ENCODE measurements around the gene HPCAL1. TPM values are rescaled to one million over a fixed set of nuclear protein-coding genes. Genes with fewer than 3 reads are reported as not detected.

HPCAL1 gene
- total RNA-seq, 1 donor from 2014 or later, result 72.2 TPM

DNA sequence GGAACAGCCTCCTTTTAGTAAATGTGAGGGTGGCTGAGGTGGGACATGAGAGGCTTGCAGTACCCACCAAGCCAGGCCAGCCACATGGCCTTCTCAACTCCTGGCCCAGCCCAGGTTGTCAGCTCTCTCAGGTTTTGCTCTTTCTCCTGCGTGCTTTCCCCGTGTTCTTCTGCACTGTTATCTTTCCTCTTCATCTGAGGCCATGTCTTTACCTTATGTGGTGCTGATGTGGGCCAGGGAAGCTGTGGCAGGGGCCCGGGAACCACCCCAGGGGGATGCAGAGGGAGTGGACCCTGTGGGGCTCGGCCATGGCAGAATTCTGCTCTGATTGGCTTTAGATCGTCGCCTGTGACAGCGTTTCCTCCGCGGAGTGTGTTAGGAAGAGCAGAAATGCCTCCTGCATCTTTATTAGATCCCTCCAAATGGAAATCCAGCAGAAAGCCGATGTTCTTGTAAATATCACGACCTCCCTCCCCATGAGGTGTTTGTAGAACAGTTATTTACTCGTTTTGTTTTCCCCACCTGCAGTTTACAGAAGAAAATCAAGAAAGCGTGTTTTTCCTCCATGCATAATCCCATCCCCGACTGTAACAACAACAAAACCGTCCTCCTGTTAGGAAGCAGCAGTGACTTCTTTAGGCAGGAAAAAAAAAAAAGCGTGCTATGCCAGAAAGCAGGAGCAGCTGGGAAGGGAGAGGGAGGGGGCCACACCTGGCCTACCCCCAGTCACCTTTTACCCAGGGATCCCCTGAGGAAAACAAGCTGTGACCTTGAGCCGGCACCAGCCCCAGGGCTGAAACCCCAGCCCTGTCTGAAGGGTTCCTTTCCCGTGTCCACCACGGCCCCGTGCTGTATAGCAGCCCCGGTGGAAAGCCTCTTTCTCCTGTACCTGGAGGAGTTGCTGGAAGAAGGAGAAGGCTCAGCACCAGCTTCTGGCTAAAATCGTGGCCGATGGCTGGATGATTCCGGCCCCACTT, 54.8 kb downstream of the HPCAL1 start:
- DNase-seq, result no peak

DNA sequence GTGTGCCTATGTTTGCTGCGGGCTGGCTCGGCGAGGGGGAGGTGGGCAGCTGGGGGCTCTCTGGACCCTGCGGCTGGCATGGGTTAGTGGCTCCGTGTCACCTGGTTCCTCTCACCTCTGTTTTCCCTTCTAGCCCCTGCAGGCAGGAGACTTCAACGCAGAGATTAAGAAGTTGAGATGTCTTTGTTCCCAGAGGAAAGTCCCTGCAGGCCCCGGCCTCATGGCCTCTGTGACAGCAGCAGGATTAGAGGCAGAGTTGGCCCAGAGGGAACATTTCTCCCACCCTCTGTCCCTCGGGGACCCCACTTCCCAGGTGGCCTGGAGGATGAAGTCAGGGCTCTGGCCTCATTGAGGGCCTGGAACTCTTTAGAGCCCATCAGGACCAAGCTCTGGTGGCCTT, 56.5 kb downstream of the HPCAL1 start:
- no peak for DNase-seq

DNA sequence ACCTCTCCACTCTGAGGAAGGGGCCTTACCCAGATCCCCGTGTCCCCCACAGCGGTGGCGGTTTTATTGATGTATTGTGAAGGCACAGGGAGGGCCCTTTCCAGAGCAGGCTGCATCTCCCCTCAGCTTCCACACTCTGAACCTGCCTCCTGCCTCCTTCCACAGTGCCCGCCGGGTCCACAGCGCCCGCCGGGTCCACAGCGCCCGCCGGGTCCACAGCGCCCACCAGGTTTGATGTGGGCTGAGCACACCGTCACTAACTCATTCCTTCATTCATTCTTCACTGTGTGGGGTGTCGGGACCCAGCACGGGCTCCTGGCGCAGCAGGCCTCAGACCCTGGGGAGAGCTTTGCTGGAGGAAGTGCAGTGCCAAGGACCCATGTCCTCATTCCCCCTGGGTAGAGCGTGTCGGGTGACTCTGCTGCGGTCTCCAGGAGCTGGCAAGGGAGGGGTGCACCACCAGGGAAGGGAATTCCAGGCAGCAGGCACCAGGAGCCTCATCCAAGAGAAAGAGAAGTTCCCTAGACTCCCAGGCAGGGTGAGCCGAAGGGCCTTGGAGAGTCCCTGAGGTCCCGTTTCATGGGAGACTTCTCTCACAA, 57.1 kb downstream of the HPCAL1 start:
- no peak for DNase-seq

DNA sequence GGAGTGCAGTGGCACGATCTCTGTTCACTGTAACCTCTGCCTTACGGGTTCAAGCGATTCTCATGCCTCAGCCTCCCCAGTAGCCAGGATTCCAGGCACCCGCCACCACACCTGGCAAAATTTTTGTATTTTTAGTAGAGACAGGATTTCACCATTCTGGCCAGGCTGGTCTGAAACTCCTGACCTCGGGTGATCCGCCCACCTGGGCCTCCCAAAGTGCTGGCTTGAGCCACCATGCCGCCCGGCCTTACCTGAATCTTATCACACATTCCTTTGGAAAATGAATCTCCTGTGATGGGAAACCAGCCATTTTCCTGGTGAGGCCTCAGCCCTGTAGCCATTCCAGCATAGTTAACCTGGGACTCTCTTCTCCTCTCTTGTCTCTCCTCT, 57.8 kb downstream of the HPCAL1 start:
- no peak for DNase-seq

DNA sequence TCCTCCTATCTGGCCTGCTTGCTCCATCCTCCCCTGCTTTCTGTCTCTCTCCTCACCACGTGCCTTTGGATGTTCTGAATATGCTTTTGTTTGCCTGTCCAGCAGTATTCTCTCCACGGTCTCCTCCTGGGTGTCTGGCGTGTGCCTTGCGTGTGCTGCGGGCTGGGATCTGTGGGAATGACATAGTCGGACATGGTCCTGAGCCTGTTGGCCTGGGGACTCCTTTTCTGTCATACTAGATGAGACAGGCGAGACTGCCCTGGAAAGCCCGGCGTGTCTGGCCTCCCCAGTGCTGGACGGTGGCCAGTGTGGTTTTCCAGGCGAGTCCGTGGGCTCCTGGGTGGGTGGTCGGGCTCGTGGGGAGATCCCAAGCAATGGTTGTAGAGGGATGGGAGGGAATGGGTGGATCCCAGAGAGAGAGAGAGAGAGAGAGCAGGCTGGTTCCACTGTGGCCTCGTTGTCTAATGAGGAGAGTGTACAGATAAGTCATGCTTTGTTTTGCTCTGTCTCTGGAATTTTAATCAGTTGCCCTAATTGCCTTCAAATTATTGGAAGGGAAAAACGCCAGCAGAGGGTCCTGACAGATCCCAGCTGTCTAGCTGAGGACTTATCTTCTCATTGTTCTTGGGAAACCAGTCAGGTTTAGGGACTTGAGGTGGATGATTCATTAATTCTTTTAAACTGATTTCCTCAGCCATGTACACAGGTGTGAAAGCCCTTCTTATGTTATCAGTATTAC, 58.3 kb downstream of the HPCAL1 start:
- DNase-seq, result peak; percentile 34

DNA sequence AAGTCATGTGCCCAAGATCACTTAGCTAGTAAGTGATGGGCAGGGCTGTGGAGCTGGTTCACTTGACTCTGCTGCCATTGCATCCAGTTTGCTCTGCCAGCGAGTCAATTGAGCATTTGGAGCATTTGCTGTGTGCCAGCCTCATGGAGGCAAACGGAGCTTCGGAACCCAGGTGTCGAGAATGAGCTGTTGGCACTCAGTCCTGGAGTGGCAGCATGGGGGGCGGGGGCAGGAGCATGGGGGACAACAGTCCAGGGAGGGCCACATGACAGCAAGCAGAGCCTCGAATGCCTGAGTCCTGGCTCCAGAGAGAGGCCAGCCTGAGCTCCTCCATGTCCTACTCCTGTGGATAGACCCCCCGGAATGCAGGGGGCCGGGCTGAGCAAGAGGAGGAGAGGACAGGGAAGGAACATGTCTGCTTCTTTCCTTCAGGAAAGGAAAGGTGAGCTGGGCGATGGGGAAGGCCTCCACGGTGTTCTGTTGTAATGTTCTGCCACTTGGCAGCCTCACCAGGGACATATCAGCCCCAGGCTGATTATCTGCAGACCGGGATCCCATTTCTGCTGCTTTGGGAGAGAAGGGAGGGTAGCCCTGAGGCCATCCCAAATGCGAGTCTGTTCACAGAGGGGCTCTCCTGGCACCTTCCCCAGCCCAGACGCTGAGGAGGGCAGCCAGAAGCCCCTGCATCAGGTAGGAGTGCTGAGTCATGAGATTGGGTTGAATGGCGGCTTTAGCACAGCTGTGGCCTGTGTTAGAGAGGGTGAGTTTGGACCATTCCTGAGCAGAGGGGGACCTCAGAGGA, 59.6 kb downstream of the HPCAL1 start:
- no peak for DNase-seq

DNA sequence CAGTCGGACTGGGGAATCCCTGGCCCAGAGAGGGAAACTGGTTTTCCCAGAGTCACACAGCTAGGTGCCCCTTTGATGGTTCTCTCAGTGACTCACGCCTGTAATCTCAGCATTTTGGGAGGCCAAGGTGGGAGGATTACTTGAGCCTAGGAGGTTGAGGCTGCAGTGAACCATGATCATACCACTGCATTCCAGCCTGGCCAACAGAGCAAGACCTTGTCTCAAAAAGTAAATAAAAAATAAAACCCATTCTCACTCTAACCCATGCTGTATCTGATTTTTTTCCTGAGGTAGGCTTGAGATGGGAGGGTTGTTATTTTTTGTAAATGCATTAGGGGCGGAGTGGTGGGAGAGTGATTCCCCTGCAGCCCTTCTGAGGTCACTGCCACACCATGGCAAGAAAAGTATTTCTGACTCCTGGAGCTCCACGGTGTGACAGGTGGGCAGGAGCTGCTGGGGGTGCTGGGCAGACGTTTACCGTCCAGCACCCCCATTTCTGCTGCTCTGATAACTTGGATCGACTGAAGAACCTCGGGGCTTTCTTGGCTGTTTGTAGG, 60.3 kb downstream of the HPCAL1 start:
- DNase-seq, result no peak

DNA sequence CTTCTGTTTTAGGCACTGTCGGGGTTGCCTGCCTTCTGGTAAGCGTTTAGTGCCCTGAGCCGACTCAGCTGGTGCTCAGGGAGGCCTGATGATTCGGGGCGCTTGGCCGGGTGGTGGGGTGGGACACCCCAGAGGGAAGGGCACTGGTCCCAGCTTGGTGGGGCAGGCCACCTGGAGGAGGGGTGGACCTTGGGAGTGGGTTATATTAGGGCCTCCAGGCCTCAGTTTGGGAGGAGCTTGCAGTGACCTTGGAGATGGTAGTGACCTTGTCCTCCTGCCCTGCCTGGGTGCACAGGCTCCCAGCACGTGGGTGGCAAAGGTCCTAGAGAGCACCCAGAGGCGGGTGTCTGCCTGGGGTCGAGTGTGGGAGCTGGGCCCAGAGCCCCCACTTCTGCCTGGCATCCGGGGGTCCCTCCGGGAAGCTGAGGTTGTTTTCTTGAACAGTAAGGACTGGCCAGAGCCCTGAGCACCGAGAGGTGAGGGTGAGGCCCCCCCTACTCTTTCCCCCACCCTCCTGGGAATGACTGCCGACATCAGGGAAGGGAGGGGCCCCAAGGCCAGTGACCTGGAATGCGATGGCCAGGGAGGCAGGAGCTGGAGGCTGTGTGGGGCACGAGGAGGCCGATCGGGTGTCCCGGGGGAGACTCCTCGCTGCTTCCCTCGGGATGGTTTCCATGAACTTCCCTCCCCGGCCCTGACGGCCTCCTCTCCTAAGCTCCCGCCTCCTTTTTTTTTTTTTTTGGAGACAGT, 61.3 kb downstream of the HPCAL1 start:
- DNase-seq, result no peak

DNA sequence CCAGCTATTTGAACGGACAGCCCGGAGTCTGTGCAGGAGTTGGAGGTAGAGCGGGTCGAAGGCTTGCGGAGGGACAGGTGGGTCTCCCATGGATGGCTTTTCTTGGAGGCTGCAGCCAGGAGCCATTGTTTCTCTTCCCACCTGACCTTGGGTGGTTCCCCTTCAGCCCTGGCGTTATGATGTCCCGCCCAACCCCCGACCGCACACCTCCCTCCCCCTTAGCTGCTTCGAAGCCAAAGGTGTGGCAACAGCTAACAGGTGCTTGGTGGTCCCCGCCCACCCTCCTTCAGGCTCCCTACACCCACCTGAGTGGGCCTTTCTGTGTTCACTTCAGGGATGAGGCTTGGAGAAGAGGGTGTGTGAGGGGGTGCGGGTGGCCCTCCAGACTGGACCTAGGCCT, 62.7 kb downstream of the HPCAL1 start:
- DNase-seq, result no peak

DNA sequence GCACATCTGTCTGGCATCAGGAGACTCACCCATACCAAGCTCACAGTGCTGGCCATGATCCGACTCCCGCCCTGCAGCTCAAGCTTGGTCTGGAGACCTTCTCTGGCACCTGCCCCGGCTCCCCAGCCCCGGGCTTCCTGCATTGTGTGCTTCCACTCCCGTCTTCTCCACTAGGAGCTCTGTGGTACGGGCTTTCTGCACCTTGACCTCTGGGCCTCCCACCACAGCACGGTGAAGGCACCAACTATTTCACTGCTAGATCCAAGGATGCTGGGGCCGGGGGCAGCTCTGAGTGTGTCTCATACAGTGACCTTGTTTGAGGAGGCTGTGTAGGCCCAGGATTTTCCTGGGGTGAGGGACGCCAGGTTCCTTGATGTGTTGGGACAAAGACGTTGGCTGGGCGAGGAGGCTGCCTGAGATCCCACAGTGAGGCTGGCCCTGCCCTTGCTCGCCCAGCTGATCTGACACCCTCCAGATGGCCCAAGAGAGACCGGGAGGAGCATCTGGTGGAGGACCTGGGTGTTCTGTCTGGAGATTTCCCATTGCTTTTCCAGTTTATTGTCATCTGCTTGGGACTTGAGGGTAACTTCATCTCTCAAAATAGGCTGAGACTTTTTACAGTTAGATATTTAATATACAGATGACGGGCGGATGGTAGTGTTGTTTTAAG, 64.0 kb downstream of the HPCAL1 start:
- no peak for DNase-seq

DNA sequence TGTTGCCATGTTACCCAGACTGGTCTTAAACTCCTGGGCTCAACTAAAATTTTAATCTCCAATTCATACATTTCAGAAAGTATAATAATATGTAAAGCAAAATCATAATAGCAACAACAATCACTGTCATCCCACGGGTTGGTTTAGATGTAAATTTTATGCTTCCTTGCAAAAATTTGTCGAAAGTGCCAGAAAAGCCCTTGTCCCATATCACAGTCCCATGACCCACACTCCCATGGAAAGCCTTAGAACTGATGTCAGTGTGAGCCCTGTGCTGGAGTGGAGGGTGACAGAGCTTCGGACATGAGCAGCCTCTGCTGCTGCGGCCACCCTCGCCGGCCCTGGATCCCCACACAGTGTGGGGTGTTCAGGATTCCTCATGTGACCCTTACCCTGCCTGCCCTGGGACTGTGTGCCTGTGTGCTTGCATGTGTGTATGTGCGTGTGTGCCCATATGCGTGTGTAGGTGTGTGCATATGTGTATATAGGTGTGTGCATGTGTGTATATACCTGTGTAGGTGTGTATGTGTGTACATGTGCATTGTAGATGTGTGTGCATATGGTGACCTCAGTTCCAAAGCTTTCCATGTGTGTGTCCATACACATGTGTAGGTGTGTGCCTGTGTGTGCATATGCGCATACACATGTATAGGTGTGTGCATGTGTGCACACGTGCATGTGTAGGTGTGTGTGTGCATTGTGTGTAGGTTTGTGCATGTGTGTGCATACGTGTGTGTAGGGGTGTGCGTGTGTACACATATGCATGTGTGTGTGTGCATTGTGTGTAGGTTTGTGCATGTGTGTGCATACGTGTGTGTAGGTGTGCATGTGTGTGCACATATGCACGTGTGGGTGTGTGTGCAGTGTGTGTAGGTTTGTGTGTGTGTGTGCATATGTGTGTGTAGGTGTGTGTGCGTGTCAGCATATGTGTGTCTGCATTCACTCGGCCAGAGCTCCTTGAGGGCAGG, 65.1 kb downstream of the HPCAL1 start:
- no peak for DNase-seq

DNA sequence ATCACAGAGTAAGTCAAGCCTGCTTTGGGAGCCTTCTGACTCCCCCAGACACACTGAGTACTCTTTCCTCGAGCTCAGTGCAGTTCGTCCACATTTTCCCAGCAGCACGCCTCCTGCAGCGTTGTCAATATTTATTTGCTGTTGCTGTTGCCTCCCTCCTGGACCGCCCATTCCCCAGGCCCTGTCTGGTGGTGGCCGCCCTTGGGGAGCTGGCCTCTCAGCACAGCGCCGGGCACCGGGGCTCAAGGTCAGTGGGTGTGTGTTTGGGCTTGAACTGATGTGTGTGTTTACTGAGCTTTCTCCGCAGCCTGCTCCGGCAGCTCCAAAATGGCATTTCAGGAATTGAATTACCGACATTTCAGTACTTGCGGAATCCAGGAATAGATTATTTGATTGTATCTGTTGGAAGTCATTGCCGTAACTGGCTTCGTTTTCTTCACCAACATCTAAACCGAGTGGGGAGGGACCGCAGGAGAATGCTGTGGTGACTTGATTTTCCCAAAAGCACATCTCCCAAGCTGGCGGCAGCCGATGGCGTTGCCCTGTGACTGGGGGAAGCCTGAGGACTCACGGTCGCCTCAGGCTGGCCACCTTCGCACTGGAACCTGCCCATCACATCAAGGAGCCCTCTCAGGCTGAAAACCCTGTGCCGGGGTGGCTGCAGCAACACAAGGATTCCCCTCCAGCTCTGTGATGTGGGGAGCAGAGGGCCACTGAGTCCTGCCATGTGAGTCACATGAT, 66.0 kb downstream of the HPCAL1 start:
- no peak for DNase-seq

DNA sequence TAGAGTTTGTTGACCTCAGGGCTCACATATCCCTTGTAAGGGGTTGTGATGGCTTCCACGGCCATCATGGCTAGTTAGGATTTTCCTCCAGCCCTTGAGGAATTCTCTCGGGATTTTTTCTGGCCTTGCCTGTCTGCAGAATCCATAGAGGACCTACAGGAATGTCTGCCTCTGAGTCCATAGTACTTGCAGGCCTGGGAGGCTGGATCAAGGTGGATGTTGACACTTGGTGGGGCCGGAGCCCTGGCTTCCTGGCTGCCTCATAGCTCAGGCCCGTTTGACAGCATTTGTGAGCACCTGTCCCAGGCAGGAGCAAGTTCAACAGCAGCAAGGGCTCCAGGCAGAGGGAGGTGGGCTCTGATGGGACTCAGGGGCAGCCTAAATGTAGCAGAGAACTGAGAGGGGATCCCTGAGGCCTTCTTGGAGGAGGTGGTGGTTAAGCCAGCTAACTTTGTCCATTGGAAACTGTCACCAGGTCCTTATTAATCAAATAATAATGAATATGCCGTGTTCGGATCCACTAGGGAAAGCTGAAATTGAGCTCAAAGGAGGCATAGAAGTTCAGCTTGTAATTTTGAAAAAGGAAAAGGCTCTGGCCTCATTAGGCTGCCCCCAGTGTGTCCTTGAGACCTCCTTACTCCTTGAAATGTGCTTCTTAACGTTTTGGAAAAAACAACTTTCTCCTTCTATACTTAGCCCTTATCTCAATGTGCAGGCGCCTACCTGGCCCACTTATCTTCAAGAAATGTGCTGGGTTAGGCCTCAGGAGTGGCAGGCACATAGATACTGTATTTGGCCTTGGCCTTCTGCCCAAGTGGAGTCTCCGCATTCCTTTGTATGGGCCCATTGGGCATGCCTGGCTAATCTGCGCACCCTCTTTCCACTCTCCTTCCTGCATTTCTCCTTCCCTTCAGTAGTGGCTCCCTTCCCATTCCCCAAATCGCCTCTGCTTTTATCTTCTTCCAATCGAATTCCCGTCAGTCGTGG, 66.9 kb downstream of the HPCAL1 start:
- DNase-seq, result no peak

DNA sequence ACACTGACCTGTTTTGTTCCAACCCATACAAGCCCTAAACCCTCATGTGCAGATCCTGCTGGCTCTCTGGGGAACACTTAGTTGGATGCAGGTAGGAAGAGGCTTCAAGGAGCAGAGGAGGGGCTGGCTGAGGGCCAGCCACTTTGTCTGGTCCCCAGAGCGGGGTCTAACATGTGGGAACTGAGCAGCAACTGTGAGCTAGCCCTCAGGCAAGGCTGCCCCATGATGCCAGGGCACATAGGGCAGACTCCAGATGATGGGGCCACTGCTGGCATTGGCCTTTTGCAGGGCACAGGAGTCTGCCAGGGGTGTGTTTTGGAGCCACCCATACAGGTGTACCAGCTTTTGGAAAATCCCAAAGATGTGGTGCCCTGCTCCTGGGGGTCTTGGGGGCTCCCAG, 67.7 kb downstream of the HPCAL1 start:
- DNase-seq, result no peak

DNA sequence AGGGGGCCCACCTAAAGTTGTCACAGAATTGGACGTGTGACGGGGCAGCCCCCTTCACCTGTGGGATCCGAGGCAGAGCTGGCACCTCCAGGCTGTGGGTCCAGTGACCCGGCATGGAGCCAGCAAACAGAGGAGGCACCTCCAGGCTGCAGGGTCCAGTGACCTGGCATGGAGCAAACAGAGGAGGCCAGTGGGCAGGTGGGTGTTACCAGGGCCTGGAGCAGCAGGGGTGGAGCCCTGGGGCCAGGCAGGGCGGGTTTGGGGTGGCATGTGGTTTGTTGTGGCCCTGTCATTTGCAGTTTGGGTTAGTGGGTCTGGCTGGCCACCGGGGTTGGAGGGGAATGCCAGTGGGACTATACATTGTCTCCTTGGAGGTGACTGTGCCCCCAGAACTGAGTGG, 68.2 kb downstream of the HPCAL1 start:
- no peak for DNase-seq

DNA sequence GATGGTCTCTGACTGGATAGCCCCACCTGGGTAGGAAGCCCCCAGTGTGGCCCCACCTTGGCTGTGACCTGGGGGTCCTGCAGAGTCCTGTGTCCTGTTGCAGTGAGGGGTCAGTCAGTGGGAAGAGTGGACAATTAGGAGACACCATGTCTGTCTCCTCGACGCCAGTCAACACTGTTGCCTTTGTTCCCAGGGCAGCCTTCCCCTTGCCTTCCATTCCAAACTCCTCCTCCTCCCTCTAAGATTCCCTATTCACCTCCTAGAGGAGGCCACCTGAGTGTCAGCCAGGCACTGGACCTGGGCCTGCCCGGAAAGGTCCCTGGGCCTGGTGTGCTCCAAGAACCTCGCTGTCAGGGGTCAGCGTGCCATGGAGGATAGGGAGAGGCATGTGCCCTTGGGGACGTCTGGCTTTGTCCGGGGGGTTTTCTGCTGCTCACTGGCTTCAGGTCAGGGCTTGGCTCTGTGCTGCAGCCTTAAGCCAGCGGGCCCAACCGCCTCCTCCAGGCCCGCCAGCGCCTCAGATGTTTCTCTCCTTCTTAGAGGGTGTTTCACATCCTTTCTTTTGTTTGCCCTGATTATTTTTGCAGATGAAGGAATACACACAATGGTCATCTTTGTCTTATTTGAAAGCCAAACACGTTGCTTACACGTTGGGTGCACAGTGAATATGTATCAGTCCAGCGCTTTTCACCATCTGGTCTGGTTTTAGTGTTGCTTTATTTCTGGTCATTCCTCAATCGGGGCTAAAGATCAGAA, 68.9 kb downstream of the HPCAL1 start:
- no peak for DNase-seq

Measured in dermis blood vessel endothelial cell (primary cell).